Measurements from ENCODE around the gene METAP1D.

METAP1D gene

GRCh38 chr2:171999604-172000469, at the start of gene METAP1D:
METAP1D (plus strand) TSS chr2:171999953; CDS start chr2:171999970, 17 bp downstream.
- no peaks in the 10 kb centered on the region for H3K9me3 ChIP-seq (ENCODE audit: control insufficient read depth, insufficient read depth, low read length)

GRCh38 chr2:171952276-171952675, 47.5 kb upstream of the METAP1D start:
- no peak overlapping the region for H3K9ac ChIP-seq (ENCODE audit: low read depth, low read length)
- peaks cover 2% of the 10 kb centered on the region; the same call in 1 of the 2 replicates for H3K36me3 ChIP-seq (ENCODE audit: insufficient read depth, low read length)
- no peaks in the 10 kb centered on the region for H3K9me3 ChIP-seq (ENCODE audit: control insufficient read depth, insufficient read depth, low read length)

More at GRCh38 chr2:171999604-172000469, at the start of gene METAP1D:
- Histone ChIP-seq H3K36me3 (ENCODE audit: insufficient read depth, low read length) (no peaks in the 10 kb centered on the region), H3K9ac (ENCODE audit: low read depth, low read length) (peak within 1 kb of the TSS; percentile 68), H3K4me1 (ENCODE audit: insufficient read depth, low read length) (no peaks in the 10 kb centered on the region)

DNA sequence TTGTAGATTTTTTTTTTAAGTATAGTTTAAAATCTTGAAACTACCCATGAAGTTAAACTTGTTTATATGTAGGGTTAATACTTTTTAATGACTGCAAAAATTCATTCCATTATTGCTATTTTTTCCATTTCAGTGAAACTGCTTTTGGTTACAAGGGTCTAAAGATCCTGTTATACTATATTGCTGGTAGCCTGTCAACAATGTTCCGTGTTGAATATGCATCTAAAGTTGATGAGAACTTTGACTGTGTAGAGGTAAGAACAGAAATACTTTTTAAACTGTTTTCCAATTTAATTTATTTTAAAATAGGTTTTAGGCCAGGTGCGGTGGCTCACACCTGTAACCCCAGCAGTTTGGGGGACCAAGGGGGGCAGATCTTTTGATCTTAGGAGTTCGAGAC, 47.0 kb upstream of the METAP1D start:
- no peaks in the 10 kb centered on the region for H3K4me1 ChIP-seq (ENCODE audit: insufficient read depth, low read length)
- no peaks in the 10 kb centered on the region for H3K9me3 ChIP-seq (ENCODE audit: control insufficient read depth, insufficient read depth, low read length)
- no peak overlapping the region for H3K9ac ChIP-seq (ENCODE audit: low read depth, low read length)
- H3K36me3 ChIP-seq (ENCODE audit: insufficient read depth, low read length) = peaks cover 3% of the 10 kb centered on the region; the same call in 1 of the 2 replicates

More at GRCh38 chr2:171952276-171952675, 47.5 kb upstream of the METAP1D start:
- no peaks in the 10 kb centered on the region for H3K4me1 ChIP-seq (ENCODE audit: insufficient read depth, low read length)

- no peaks in the 10 kb centered on the region for H3K9me3 ChIP-seq (ENCODE audit: control insufficient read depth, insufficient read depth, low read length)
- H3K9ac ChIP-seq (ENCODE audit: low read depth, low read length) = no peak overlapping the region
- H3K36me3 ChIP-seq (ENCODE audit: insufficient read depth, low read length) = peaks cover 3% of the 10 kb centered on the region; the same call in 1 of the 2 replicates
- H3K4me1 ChIP-seq (ENCODE audit: insufficient read depth, low read length) = no peaks in the 10 kb centered on the region
These were observed 43.5 kb upstream of the METAP1D start for GRCh38 chr2:171956135-171956825.

- Histone ChIP-seq H3K9me3 (ENCODE audit: control insufficient read depth, insufficient read depth, low read length) (no peaks in the 10 kb centered on the region), H3K36me3 (ENCODE audit: insufficient read depth, low read length) (peaks cover 3% of the 10 kb centered on the region; the same call in 1 of the 2 replicates), H3K9ac (ENCODE audit: low read depth, low read length) (no peak overlapping the region), H3K4me1 (ENCODE audit: insufficient read depth, low read length) (no peaks in the 10 kb centered on the region)
These were observed 42.7 kb upstream of the METAP1D start for GRCh38 chr2:171957061-171957460.

GRCh38 chr2:171958475-171958874, 41.3 kb upstream of the METAP1D start:
- Histone ChIP-seq H3K36me3 (ENCODE audit: insufficient read depth, low read length) (peaks cover 3% of the 10 kb centered on the region; the same call in 1 of the 2 replicates), H3K9ac (ENCODE audit: low read depth, low read length) (no peak overlapping the region), H3K9me3 (ENCODE audit: control insufficient read depth, insufficient read depth, low read length) (no peaks in the 10 kb centered on the region), H3K4me1 (ENCODE audit: insufficient read depth, low read length) (no peaks in the 10 kb centered on the region)

- H3K9ac ChIP-seq (ENCODE audit: low read depth, low read length) = no peak overlapping the region
- no peaks in the 10 kb centered on the region for H3K4me1 ChIP-seq (ENCODE audit: insufficient read depth, low read length)
- H3K36me3 ChIP-seq (ENCODE audit: insufficient read depth, low read length) = peaks cover 3% of the 10 kb centered on the region; the same call in 1 of the 2 replicates
- no peaks in the 10 kb centered on the region for H3K9me3 ChIP-seq (ENCODE audit: control insufficient read depth, insufficient read depth, low read length)
These were observed 39.8 kb upstream of the METAP1D start for GRCh38 chr2:171959998-171960397.

DNA sequence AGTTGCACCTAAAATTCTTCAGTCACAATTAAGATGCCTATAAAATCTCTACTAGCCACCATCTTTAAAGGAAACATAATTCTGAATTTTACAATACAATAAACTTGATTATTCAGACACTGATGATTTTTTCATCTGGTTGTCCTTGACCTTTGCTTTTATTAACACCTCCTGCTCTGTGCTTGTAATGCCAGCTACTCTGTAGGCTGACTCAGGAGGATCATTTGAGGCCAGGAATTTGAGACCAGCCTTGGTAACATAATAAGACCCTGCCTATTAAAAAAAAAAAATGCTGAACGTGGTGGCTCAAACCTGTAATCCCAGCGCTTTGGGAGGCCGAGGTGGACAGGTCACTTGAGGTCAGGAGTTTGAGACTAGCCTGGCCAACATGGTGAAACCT, 39.2 kb upstream of the METAP1D start:
- peaks cover 3% of the 10 kb centered on the region; the same call in 1 of the 2 replicates for H3K36me3 ChIP-seq (ENCODE audit: insufficient read depth, low read length)
- no peaks in the 10 kb centered on the region for H3K4me1 ChIP-seq (ENCODE audit: insufficient read depth, low read length)
- H3K9me3 ChIP-seq (ENCODE audit: control insufficient read depth, insufficient read depth, low read length) = no peaks in the 10 kb centered on the region
- no peak overlapping the region for H3K9ac ChIP-seq (ENCODE audit: low read depth, low read length)

DNA sequence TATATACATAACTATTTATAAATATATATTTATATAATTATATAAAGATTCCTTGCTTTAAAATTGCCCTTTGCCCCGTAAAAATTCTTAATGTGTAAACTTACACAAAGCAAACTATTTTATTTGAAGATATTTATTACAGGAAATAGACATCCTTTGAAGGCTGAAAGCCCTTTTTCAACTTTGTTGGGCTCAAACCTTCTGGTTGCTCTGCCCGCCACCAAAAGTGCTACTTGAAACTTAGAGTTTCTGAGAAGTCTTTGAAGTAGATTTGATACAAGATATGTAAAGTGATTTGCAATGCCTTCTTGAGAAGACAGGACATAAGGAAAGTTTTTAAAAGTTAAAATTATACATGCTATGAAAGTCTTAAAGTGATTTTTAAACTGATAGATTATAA, 36.6 kb upstream of the METAP1D start:
- Histone ChIP-seq H3K36me3 (ENCODE audit: insufficient read depth, low read length) (peaks cover 7% of the 10 kb centered on the region), H3K9ac (ENCODE audit: low read depth, low read length) (no peak overlapping the region), H3K9me3 (ENCODE audit: control insufficient read depth, insufficient read depth, low read length) (no peaks in the 10 kb centered on the region), H3K4me1 (ENCODE audit: insufficient read depth, low read length) (no peaks in the 10 kb centered on the region)

- peaks cover 7% of the 10 kb centered on the region for H3K36me3 ChIP-seq (ENCODE audit: insufficient read depth, low read length)
- no peak overlapping the region for H3K9ac ChIP-seq (ENCODE audit: low read depth, low read length)
- H3K4me1 ChIP-seq (ENCODE audit: insufficient read depth, low read length) = no peaks in the 10 kb centered on the region
- no peaks in the 10 kb centered on the region for H3K9me3 ChIP-seq (ENCODE audit: control insufficient read depth, insufficient read depth, low read length)
These were observed 35.4 kb upstream of the METAP1D start for GRCh38 chr2:171964308-171964707.

- Histone ChIP-seq H3K9ac (ENCODE audit: low read depth, low read length) (no peak overlapping the region), H3K9me3 (ENCODE audit: control insufficient read depth, insufficient read depth, low read length) (no peaks in the 10 kb centered on the region), H3K4me1 (ENCODE audit: insufficient read depth, low read length) (no peaks in the 10 kb centered on the region), H3K36me3 (ENCODE audit: insufficient read depth, low read length) (peaks cover 7% of the 10 kb centered on the region)
These were observed 34.5 kb upstream of the METAP1D start for GRCh38 chr2:171965238-171965637.

DNA sequence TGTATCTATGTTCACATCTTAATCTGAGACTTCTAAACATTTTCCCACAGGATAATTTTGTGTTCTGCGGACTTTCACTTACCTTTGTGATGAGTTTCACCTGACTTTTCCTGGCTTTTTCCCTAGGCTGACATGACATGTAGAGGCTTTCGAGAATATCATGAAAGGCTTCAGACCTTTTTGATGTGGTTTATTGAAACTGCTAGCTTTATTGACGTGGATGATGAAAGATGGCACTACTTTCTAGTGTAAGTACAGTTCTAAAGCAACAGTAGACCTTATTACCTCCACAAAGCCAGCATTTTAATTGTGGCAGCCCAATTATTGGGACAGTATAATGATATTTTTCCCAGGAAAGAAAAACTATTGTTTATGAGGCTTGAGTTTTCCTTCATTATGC, 34.1 kb upstream of the METAP1D start:
- Histone ChIP-seq H3K9ac (ENCODE audit: low read depth, low read length) (no peak overlapping the region), H3K36me3 (ENCODE audit: insufficient read depth, low read length) (peaks cover 7% of the 10 kb centered on the region), H3K9me3 (ENCODE audit: control insufficient read depth, insufficient read depth, low read length) (no peaks in the 10 kb centered on the region), H3K4me1 (ENCODE audit: insufficient read depth, low read length) (no peaks in the 10 kb centered on the region)

GRCh38 chr2:171966235-171966634, 33.5 kb upstream of the METAP1D start:
- Histone ChIP-seq H3K36me3 (ENCODE audit: insufficient read depth, low read length) (peaks cover 7% of the 10 kb centered on the region), H3K9ac (ENCODE audit: low read depth, low read length) (no peak overlapping the region), H3K4me1 (ENCODE audit: insufficient read depth, low read length) (no peaks in the 10 kb centered on the region), H3K9me3 (ENCODE audit: control insufficient read depth, insufficient read depth, low read length) (no peaks in the 10 kb centered on the region)

DNA sequence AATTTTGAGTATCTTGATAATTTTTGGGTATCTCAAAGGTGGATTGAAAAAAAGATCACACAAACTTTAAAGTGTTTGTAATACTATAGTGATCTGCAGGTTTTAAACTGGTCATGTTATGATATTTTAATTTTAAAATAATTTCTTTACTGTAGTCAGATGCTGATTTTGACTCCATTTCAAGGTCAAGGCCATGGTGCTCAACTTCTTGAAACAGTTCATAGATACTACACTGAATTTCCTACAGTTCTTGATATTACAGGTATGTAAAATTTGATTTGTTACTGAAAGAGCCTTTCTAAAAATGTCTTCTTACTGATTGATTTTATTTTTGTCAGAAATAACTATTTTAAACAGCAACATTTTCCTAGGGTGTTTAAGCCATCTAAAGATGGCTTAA, 33.1 kb upstream of the METAP1D start:
- H3K9ac ChIP-seq (ENCODE audit: low read depth, low read length) = no peak overlapping the region
- H3K36me3 ChIP-seq (ENCODE audit: insufficient read depth, low read length) = peaks cover 7% of the 10 kb centered on the region
- no peaks in the 10 kb centered on the region for H3K4me1 ChIP-seq (ENCODE audit: insufficient read depth, low read length)
- H3K9me3 ChIP-seq (ENCODE audit: control insufficient read depth, insufficient read depth, low read length) = no peaks in the 10 kb centered on the region

- Histone ChIP-seq H3K9ac (ENCODE audit: low read depth, low read length) (no peak overlapping the region), H3K4me1 (ENCODE audit: insufficient read depth, low read length) (no peaks in the 10 kb centered on the region), H3K36me3 (ENCODE audit: insufficient read depth, low read length) (peaks cover 7% of the 10 kb centered on the region), H3K9me3 (ENCODE audit: control insufficient read depth, insufficient read depth, low read length) (no peaks in the 10 kb centered on the region)
These were observed 31.2 kb upstream of the METAP1D start for GRCh38 chr2:171968509-171968908.

Data from ES-I3 (cell line).